Neural cell (in vitro differentiated cells): ENCODE results near the gene NECTIN4. TPM values are rescaled to one million over a fixed set of nuclear protein-coding genes. Genes with fewer than 3 reads are reported as not detected.

Source experiments
- H2AFZ ChIP-seq: fragments of 200-600, 300-800 bp; sonication (generic), shearing (Covaris generic); 2 replicates; pipeline ENCODE4 v1.6.0; 2014; ENCODE audit warnings: low read depth, mild to moderate bottlenecking, antibody characterized with exemption, low read length, moderate library complexity
- H3F3A ChIP-seq: fragments of 200-600 bp; shearing (Covaris generic); 2 replicates; pipeline ENCODE4 v1.6.1; 2016; ENCODE audit warnings: mild to moderate bottlenecking, moderate library complexity, mixed read lengths, antibody characterized with exemption, low read length; ENCODE audit not compliant: insufficient read depth, poor library complexity, severe bottlenecking
- H3K27ac ChIP-seq: fragments of 200-600, 300-800 bp; sonication (generic), shearing (Covaris generic); 2 replicates; pipeline ENCODE4 v1.5.1; 2014; ENCODE audit warnings: mild to moderate bottlenecking, low read length, moderate library complexity
- H3K27me3 ChIP-seq: fragments of 300-800, 200-600 bp; sonication (generic), shearing (Covaris generic); 2 replicates; pipeline ENCODE4 v1.6.0; 2014; ENCODE audit warnings: mild to moderate bottlenecking, low read depth, low read length, moderate library complexity; ENCODE audit not compliant: insufficient read depth
- H3K36me3 ChIP-seq: fragments of 300-800, 200-600 bp; sonication (generic), shearing (Covaris generic); 2 replicates; pipeline ENCODE4 v1.5.1; 2014; ENCODE audit warnings: mild to moderate bottlenecking, antibody characterized with exemption, low read length, moderate library complexity; ENCODE audit not compliant: insufficient read depth
- H3K4me2 ChIP-seq: fragments of 300-800, 200-600 bp; sonication (generic), shearing (Covaris generic); 2 replicates; pipeline ENCODE4 v1.6.0; 2014; ENCODE audit warnings: mild to moderate bottlenecking, low read length
- H3K4me3 ChIP-seq: fragments of 300-800, 200-600 bp; sonication (generic), shearing (Covaris generic); 2 replicates; pipeline ENCODE4 v1.5.1; 2014; ENCODE audit warnings: mild to moderate bottlenecking, low read length, moderate library complexity
- H3K79me2 ChIP-seq: fragments of 200-600 bp; shearing (Covaris generic); replicated peaks from 2 replicates; pipeline ENCODE4 v1.6.0; 2014; ENCODE audit warnings: mild to moderate bottlenecking, low read length, moderate library complexity; ENCODE audit not compliant: insufficient read depth
- H3K9ac ChIP-seq: fragments of 300-800, 200-600 bp; sonication (generic), shearing (Covaris generic); 2 replicates; pipeline ENCODE4 v1.6.1; 2016; ENCODE audit warnings: mild to moderate bottlenecking, low read length, mixed read lengths
- H3K9me2 ChIP-seq: fragments of 200-600 bp; shearing (Covaris generic); 2 replicates; pipeline ENCODE4 v1.6.1; 2016; ENCODE audit warnings: mild to moderate bottlenecking, low read length, mixed read lengths; ENCODE audit not compliant: insufficient read depth
- H3K9me3 ChIP-seq: fragments of 200-600, 300-800 bp; sonication (generic), shearing (Covaris generic); 2 replicates; pipeline ENCODE4 v1.6.1; 2016; ENCODE audit warnings: mild to moderate bottlenecking, mixed run types, low read length, moderate library complexity, mixed read lengths
- H4K20me1 ChIP-seq: fragments of 200-600 bp; shearing (Covaris generic); 2 replicates; pipeline ENCODE4 v1.6.1; 2016; ENCODE audit warnings: mild to moderate bottlenecking, mixed run types; ENCODE audit not compliant: insufficient read depth
- CTCF ChIP-seq: fragments of 450-650 bp; IDR thresholded peaks from 2 replicates; pipeline ENCODE4 v1.5.1; 2014; ENCODE audit warnings: antibody characterized with exemption, mild to moderate bottlenecking, moderate library complexity; ENCODE audit not compliant: poor library complexity, severe bottlenecking
- EP300 ChIP-seq: fragments of 450-650 bp; conservative IDR thresholded peaks from 2 replicates; pipeline ENCODE4 v1.6.1; 2014; ENCODE audit warnings: antibody characterized with exemption, mild to moderate bottlenecking, moderate library complexity; ENCODE audit not compliant: poor library complexity, severe bottlenecking
- EZH2 ChIP-seq: fragments of 200-600, 300-800 bp; shearing (Covaris generic), sonication (generic); IDR thresholded peaks from 2 replicates; pipeline ENCODE4 v1.6.1; 2014; ENCODE audit warnings: antibody characterized with exemption, low read length, borderline replicate concordance, mild to moderate bottlenecking; ENCODE audit not compliant: insufficient read depth, poor library complexity, severe bottlenecking
- MXI1 ChIP-seq: fragments of 450-650 bp; conservative IDR thresholded peaks from 2 replicates; pipeline ENCODE4 v1.6.1; 2014; ENCODE audit warnings: antibody characterized with exemption, mild to moderate bottlenecking; ENCODE audit not compliant: poor library complexity, severe bottlenecking
- POLR2AphosphoS5 ChIP-seq: IDR thresholded peaks from 2 replicates; pipeline ENCODE4 v1.6.1; 2012
- RAD21 ChIP-seq: fragments of 450-650 bp; conservative IDR thresholded peaks from 2 replicates; pipeline ENCODE4 v1.6.1; 2014; ENCODE audit warnings: antibody characterized with exemption, mild to moderate bottlenecking, moderate library complexity
- REST ChIP-seq: IDR thresholded peaks from 2 replicates; pipeline ENCODE4 v1.6.1; 2012; ENCODE audit warnings: borderline replicate concordance
- SMC3 ChIP-seq: fragments of 450-650 bp; conservative IDR thresholded peaks from 2 replicates; pipeline ENCODE4 v1.6.1; 2014; ENCODE audit warnings: antibody characterized with exemption, mild to moderate bottlenecking, moderate library complexity; ENCODE audit not compliant: poor library complexity
- TAF1 ChIP-seq: IDR thresholded peaks from 2 replicates; pipeline ENCODE4 v1.6.1; 2012; ENCODE audit warnings: low read depth
- polyA plus RNA-seq: library from polyadenylated mRNA; depleted of rRNA; stranded (reverse); fragments of >200 nt; gene quantifications from 2 replicates; pipeline ENCODE4 v1.2.3, GENCODE V29; 2014

NECTIN4 gene
- polyA plus RNA-seq, 1 donor from 2014 or later: not detected

- no peaks in the 10 kb centered on the region for H3K27me3 ChIP-seq
- H3K27ac ChIP-seq: no peak overlapping the region
- no peaks in the 10 kb centered on the region for H3F3A ChIP-seq
- H3K9me3 ChIP-seq: no peaks in the 10 kb centered on the region
- no peaks in the 10 kb centered on the region for H3K9me2 ChIP-seq
- H3K4me3 ChIP-seq: no peak overlapping the region
- H3K79me2 ChIP-seq: no peaks in the 10 kb centered on the region
- H3K4me2 ChIP-seq: no peak overlapping the region
- H3K36me3 ChIP-seq: no peaks in the 10 kb centered on the region
- no peak for TF ChIP-seq EZH2
- H3K9ac ChIP-seq: no peak overlapping the region
- no peaks in the 10 kb centered on the region for H4K20me1 ChIP-seq
- no peak overlapping the region for H2AFZ ChIP-seq
These were observed 12.9 kb downstream of the NECTIN4 start for GRCh38 chr1:161076410-161076809.

- H3K9ac ChIP-seq: no peak overlapping the region
- no peaks in the 10 kb centered on the region for H3F3A ChIP-seq
- no peak overlapping the region for H3K4me2 ChIP-seq
- no peaks in the 10 kb centered on the region for H4K20me1 ChIP-seq
- no peaks in the 10 kb centered on the region for H3K9me3 ChIP-seq
- H3K79me2 ChIP-seq: no peaks in the 10 kb centered on the region
- H3K27ac ChIP-seq: no peak overlapping the region
- H3K4me3 ChIP-seq: no peak overlapping the region
- H3K27me3 ChIP-seq: no peaks in the 10 kb centered on the region
- no peaks in the 10 kb centered on the region for H3K9me2 ChIP-seq
- TF ChIP-seq TAF1 (no peak), RAD21 (no peak), CTCF (no peak), MXI1 (no peak), POLR2AphosphoS5 (no peak), EP300 (no peak), SMC3 (no peak), REST (no peak), EZH2 (no peak)
- H3K36me3 ChIP-seq: no peaks in the 10 kb centered on the region
- no peak overlapping the region for H2AFZ ChIP-seq
These were observed 14.5 kb downstream of the NECTIN4 start for GRCh38 chr1:161074676-161075368.
